ENCODE data around the gene P2RX3.

DNA sequence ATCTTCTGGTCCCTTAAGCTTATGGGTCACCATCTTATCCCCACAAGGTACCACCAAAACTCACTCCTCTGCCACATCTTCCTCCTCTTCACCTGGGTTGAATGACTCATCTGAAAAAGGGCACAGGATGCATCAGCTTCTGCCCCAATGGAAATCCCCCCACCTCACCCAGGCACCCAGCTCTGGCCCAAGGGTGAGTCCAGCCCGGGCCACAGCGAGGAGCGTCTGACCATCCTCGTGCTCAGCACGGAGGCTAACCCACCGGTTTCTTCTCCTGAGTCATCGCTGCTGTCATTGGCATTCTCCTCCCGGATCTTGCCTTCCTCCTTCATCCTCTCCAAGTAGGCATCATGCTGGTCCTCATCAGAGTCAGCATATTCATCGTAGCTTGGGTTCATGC lies 8.1 kb upstream of the P2RX3 start:
- TF ChIP-seq, protein P1, sequence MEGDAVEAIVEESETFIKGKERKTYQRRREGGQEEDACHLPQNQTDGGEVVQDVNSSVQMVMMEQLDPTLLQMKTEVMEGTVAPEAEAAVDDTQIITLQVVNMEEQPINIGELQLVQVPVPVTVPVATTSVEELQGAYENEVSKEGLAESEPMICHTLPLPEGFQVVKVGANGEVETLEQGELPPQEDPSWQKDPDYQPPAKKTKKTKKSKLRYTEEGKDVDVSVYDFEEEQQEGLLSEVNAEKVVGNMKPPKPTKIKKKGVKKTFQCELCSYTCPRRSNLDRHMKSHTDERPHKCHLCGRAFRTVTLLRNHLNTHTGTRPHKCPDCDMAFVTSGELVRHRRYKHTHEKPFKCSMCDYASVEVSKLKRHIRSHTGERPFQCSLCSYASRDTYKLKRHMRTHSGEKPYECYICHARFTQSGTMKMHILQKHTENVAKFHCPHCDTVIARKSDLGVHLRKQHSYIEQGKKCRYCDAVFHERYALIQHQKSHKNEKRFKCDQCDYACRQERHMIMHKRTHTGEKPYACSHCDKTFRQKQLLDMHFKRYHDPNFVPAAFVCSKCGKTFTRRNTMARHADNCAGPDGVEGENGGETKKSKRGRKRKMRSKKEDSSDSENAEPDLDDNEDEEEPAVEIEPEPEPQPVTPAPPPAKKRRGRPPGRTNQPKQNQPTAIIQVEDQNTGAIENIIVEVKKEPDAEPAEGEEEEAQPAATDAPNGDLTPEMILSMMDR (IDR thresholded peaks at IDR 0.05; ENCODE audit: poor library complexity) = no peak
- TF ChIP-seq EZH2phosphoT487 (IDR thresholded peaks at IDR 0.05; ENCODE audit: low read depth, severe bottlenecking, unreplicated experiment) (no peak), EZH2 (IDR thresholded peaks at IDR 0.05; ENCODE audit: borderline replicate concordance) (no peak)
